Naive B cell (primary cell): ENCODE measurements around the gene FOXI1. TPM values are rescaled to one million over a fixed set of nuclear protein-coding genes. Genes with fewer than 3 reads are reported as not detected.

Experiments
- ATAC-seq, 2 donors: fragments of 150-1000 bp; cut with Tn5 transposase; 2 replicates each; pipeline ENCODE4 v1.10.0; 2021; ENCODE audit warnings: low read depth in 2 of 2, mild to moderate bottlenecking in 2 of 2, moderate library complexity in 2 of 2
- DNase-seq: peaks from one replicate; pipeline ENCODE4 v3.0.0; 2022
- H3K27ac Mint-ChIP-seq, 6 donors: one replicate each; pipeline ENCODE4 v1.8.0; 2020 to 2022; ENCODE audit warnings: mild to moderate bottlenecking in 6 of 6, mixed read lengths in 6 of 6, moderate library complexity in 5 of 6, inconsistent platforms in 2 of 6
- H3K27me3 Mint-ChIP-seq, 3 donors: one replicate each; pipeline ENCODE4 v1.8.0; 2021 to 2022; ENCODE audit warnings: mixed read lengths in 3 of 3, mild to moderate bottlenecking in 1 of 3
- H3K36me3 Mint-ChIP-seq, 2 donors: one replicate each; pipeline ENCODE4 v1.8.0; 2020 to 2022; ENCODE audit warnings: mixed read lengths in 2 of 2, inconsistent platforms in 1 of 2, mild to moderate bottlenecking in 1 of 2
- H3K4me1 Mint-ChIP-seq, 3 donors: one replicate each; pipeline ENCODE4 v1.8.0; 2020 to 2022; ENCODE audit warnings: mixed read lengths in 3 of 3, inconsistent platforms in 1 of 3, mild to moderate bottlenecking in 1 of 3, moderate library complexity in 1 of 3
- H3K4me3 Mint-ChIP-seq, 8 donors: one replicate each; pipeline ENCODE4 v1.8.0; 2020 to 2022; ENCODE audit warnings: mild to moderate bottlenecking in 8 of 8, mixed read lengths in 8 of 8, moderate library complexity in 8 of 8, inconsistent platforms in 2 of 8
- H3K9me3 Mint-ChIP-seq, 7 donors: one replicate each; pipeline ENCODE4 v1.8.0; 2020 to 2022; ENCODE audit warnings: mixed read lengths in 7 of 7, mild to moderate bottlenecking in 5 of 7, inconsistent platforms in 2 of 7, moderate library complexity in 1 of 7
- polyA plus RNA-seq, 6 donors: library from polyadenylated mRNA; unstranded; fragments of 300-500 nt; fragmentation: Illumina TruSeq; gene quantifications; one replicate each; pipeline ENCODE4 v1.2.3, GENCODE V29; 2021; ENCODE audit warnings: low read depth in 6 of 6

The FOXI1 gene
- polyA plus RNA-seq, 6 donors from 2014 or later = not detected

GRCh38 chr5:170115925-170116324 is 10.2 kb downstream of the FOXI1 start:
- H3K27ac Mint-ChIP-seq = no peak overlapping the region

GRCh38 chr5:170117736-170118135 is 12.0 kb downstream of the FOXI1 start:
- no peak overlapping the region for H3K4me3 Mint-ChIP-seq
- no peaks in the 10 kb centered on the region for H3K4me1 Mint-ChIP-seq
- H3K27ac Mint-ChIP-seq = no peak overlapping the region

More at GRCh38 chr5:170115925-170116324, 10.2 kb downstream of the FOXI1 start:
- no peaks in the 10 kb centered on the region for H3K36me3 Mint-ChIP-seq
- no peak overlapping the region for H3K4me3 Mint-ChIP-seq
- no peaks in the 10 kb centered on the region for H3K9me3 Mint-ChIP-seq
- H3K27me3 Mint-ChIP-seq = peaks cover 10 to 24% (median 11%) of the 10 kb centered on the region in 3 donors
- ATAC-seq = no peak
- DNase-seq = no peak
- H3K4me1 Mint-ChIP-seq = no peaks in the 10 kb centered on the region

GRCh38 chr5:170120576-170120975 is 14.9 kb downstream of the FOXI1 start:
- no peak for ATAC-seq
- no peaks in the 10 kb centered on the region for H3K4me1 Mint-ChIP-seq

More at GRCh38 chr5:170117736-170118135, 12.0 kb downstream of the FOXI1 start:
- DNase-seq = no peak
- Mint-ChIP-seq H3K9me3 (no peaks in the 10 kb centered on the region), H3K27me3 (peaks cover 7 to 28% (median 12%) of the 10 kb centered on the region in 3 donors), H3K36me3 (no peaks in the 10 kb centered on the region)
- no peak for ATAC-seq

GRCh38 chr5:170121321-170121720 is 15.6 kb downstream of the FOXI1 start:
- Mint-ChIP-seq H3K27ac (no peak overlapping the region), H3K4me3 (no peak overlapping the region), H3K9me3 (peaks cover 5 to 19% (median 11%) of the 10 kb centered on the region in 7 donors), H3K4me1 (no peaks in the 10 kb centered on the region), H3K36me3 (peaks cover under 1 to 10% of the 10 kb centered on the region in 2 donors), H3K27me3 (peaks cover 19 to 34% (median 27%) of the 10 kb centered on the region in 3 donors)
- DNase-seq (no peak), ATAC-seq (no peak)

More at GRCh38 chr5:170120576-170120975, 14.9 kb downstream of the FOXI1 start:
- Mint-ChIP-seq H3K27me3 (peaks cover 14 to 26% (median 26%) of the 10 kb centered on the region in 3 donors), H3K27ac (no peak overlapping the region), H3K36me3 (peaks cover 0 to 3% of the 10 kb centered on the region in 2 donors), H3K9me3 (peaks cover 0 to 11% (median 4%) of the 10 kb centered on the region in 7 donors), H3K4me3 (no peak overlapping the region)
- DNase-seq = no peak

GRCh38 chr5:170126061-170126460 is 20.4 kb downstream of the FOXI1 start:
- H3K36me3 Mint-ChIP-seq = peaks cover 12 to 16% of the 10 kb centered on the region in 2 donors

GRCh38 chr5:170126626-170127025 is 20.9 kb downstream of the FOXI1 start:
- H3K4me1 Mint-ChIP-seq = no peaks in the 10 kb centered on the region
- DNase-seq = no peak
- no peak overlapping the region for H3K27ac Mint-ChIP-seq
- H3K9me3 Mint-ChIP-seq = peaks cover 7 to 42% (median 25%) of the 10 kb centered on the region in 7 donors
- H3K27me3 Mint-ChIP-seq = peaks cover 13 to 34% (median 23%) of the 10 kb centered on the region in 3 donors
- peaks cover 12 to 16% of the 10 kb centered on the region in 2 donors for H3K36me3 Mint-ChIP-seq
- ATAC-seq = no peak
- no peak overlapping the region for H3K4me3 Mint-ChIP-seq

More at GRCh38 chr5:170126061-170126460, 20.4 kb downstream of the FOXI1 start:
- Mint-ChIP-seq H3K9me3 (peaks cover 7 to 41% (median 25%) of the 10 kb centered on the region in 7 donors), H3K4me1 (no peaks in the 10 kb centered on the region), H3K27ac (no peak overlapping the region), H3K27me3 (peaks cover 16 to 34% (median 23%) of the 10 kb centered on the region in 3 donors), H3K4me3 (no peak overlapping the region)
- ATAC-seq = no peak
- no peak for DNase-seq

GRCh38 chr5:170131235-170131634 is 25.5 kb downstream of the FOXI1 start:
- H3K36me3 Mint-ChIP-seq = peaks cover 7 to 12% of the 10 kb centered on the region in 2 donors
- H3K4me3 Mint-ChIP-seq = no peak overlapping the region
- peaks cover 5 to 32% (median 17%) of the 10 kb centered on the region in 7 donors for H3K9me3 Mint-ChIP-seq
- no peaks in the 10 kb centered on the region for H3K4me1 Mint-ChIP-seq
- peaks cover 22 to 32% (median 26%) of the 10 kb centered on the region in 3 donors for H3K27me3 Mint-ChIP-seq
- DNase-seq (no peak), ATAC-seq (no peak)
- no peak overlapping the region for H3K27ac Mint-ChIP-seq

- no peak for DNase-seq
- ATAC-seq = no peak
- H3K27me3 Mint-ChIP-seq = peaks cover 20 to 25% (median 25%) of the 10 kb centered on the region in 3 donors
- no peak overlapping the region for H3K4me3 Mint-ChIP-seq
- peaks cover 0 to under 1% of the 10 kb centered on the region in 2 donors for H3K36me3 Mint-ChIP-seq
- no peak overlapping the region for H3K27ac Mint-ChIP-seq
- peaks cover 0 to 20% (median 6%) of the 10 kb centered on the region in 7 donors for H3K9me3 Mint-ChIP-seq
- H3K4me1 Mint-ChIP-seq = no peaks in the 10 kb centered on the region
Observed at GRCh38 chr5:170132269-170132975, 26.7 kb downstream of the FOXI1 start.

GRCh38 chr5:170132976-170133448 is 27.3 kb downstream of the FOXI1 start:
- peaks cover 0 to 14% (median 2%) of the 10 kb centered on the region in 7 donors for H3K9me3 Mint-ChIP-seq
- no peak for ATAC-seq

GRCh38 chr5:170135796-170136490 is 30.2 kb downstream of the FOXI1 start:
- Mint-ChIP-seq H3K27me3 (peaks cover 9 to 25% (median 16%) of the 10 kb centered on the region in 3 donors), H3K36me3 (no peaks in the 10 kb centered on the region), H3K27ac (no peak overlapping the region), H3K4me1 (no peaks in the 10 kb centered on the region), H3K4me3 (no peak overlapping the region), H3K9me3 (peaks cover 0 to 8% (median 1%) of the 10 kb centered on the region in 7 donors)
- ATAC-seq = no peak
- DNase-seq = no peak

More at GRCh38 chr5:170132976-170133448, 27.3 kb downstream of the FOXI1 start:
- H3K36me3 Mint-ChIP-seq = no peaks in the 10 kb centered on the region
- DNase-seq = no peak
- no peaks in the 10 kb centered on the region for H3K4me1 Mint-ChIP-seq
- H3K27me3 Mint-ChIP-seq = peaks cover 20 to 25% (median 24%) of the 10 kb centered on the region in 3 donors
- H3K4me3 Mint-ChIP-seq = no peak overlapping the region
- H3K27ac Mint-ChIP-seq = no peak overlapping the region

- Mint-ChIP-seq H3K4me1 (peaks cover 0 to 4% (median 0%) of the 10 kb centered on the region in 3 donors), H3K4me3 (no peak overlapping the region), H3K27me3 (peaks cover 9 to 25% (median 16%) of the 10 kb centered on the region in 3 donors), H3K9me3 (peaks cover 0 to 8% (median 2%) of the 10 kb centered on the region in 7 donors), H3K27ac (no peak overlapping the region), H3K36me3 (no peaks in the 10 kb centered on the region)
- DNase-seq (no peak), ATAC-seq (no peak)
Observed at GRCh38 chr5:170136506-170136905, 30.8 kb downstream of the FOXI1 start.

- peaks cover 0 to 4% (median 0%) of the 10 kb centered on the region in 3 donors for H3K4me1 Mint-ChIP-seq
- H3K27me3 Mint-ChIP-seq = peaks cover 9 to 25% (median 16%) of the 10 kb centered on the region in 3 donors
- H3K9me3 Mint-ChIP-seq = peaks cover 0 to 4% (median 0%) of the 10 kb centered on the region in 7 donors
- DNase-seq (no peak), ATAC-seq (no peak)
- H3K4me3 Mint-ChIP-seq = no peak overlapping the region
- H3K36me3 Mint-ChIP-seq = no peaks in the 10 kb centered on the region
- no peak overlapping the region for H3K27ac Mint-ChIP-seq
Observed at GRCh38 chr5:170137694-170138214, 32.1 kb downstream of the FOXI1 start.

GRCh38 chr5:170138273-170138672 is 32.6 kb downstream of the FOXI1 start:
- Mint-ChIP-seq H3K9me3 (peaks cover 0 to 4% (median 0%) of the 10 kb centered on the region in 7 donors), H3K27ac (no peak overlapping the region)
- ATAC-seq = no peak

More at GRCh38 chr5:170138273-170138672, 32.6 kb downstream of the FOXI1 start:
- H3K27me3 Mint-ChIP-seq = peaks cover 9 to 23% (median 15%) of the 10 kb centered on the region in 3 donors
- H3K36me3 Mint-ChIP-seq = no peaks in the 10 kb centered on the region
- DNase-seq = no peak
- H3K4me1 Mint-ChIP-seq = peaks cover 0 to 4% (median 0%) of the 10 kb centered on the region in 3 donors
- no peak overlapping the region for H3K4me3 Mint-ChIP-seq
